Right ventricle myocardium superior (tissue), 1 donor: ENCODE data around the gene PHC2. TPM values are rescaled to one million over a fixed set of nuclear protein-coding genes. Genes with fewer than 3 reads are reported as not detected.

Experiments used
- ATAC-seq: fragments of 200-7000 bp; cut with Tn5 transposase; one replicate; pipeline ENCODE4 v1.9.1; 2020; ENCODE audit warnings: mild to moderate bottlenecking; ENCODE audit not compliant: poor library complexity
- DNase-seq: peaks from one replicate; pipeline ENCODE4 v3.0.0-alpha.2; 2020
- intact Hi-C: fragments of 100-400 bp; cut with DNase I; formaldehyde crosslinking; loops from one replicate; pipeline ENCODE4 v1.11.2; 2022
- total RNA-seq: library from RNA; stranded (reverse); fragmentation: NEBNext Ultra II Directional; extraction: Animal tissue kit (Norgen Biotek cat#: 25700); gene quantifications from one replicate; pipeline ENCODE4 v1.2.1, GENCODE V29; 2021
- donor health status: DM: no; HTN: yes; CAD: no; lungs with severe emphysema.

Gene PHC2
- total RNA-seq, 1 donor from 2014 or later: 105 TPM

GRCh38 chr1:33379631-33380354 is 51.1 kb downstream of the PHC2 start:
- peak; percentile 30 for ATAC-seq
- DNase-seq: no peak
- intact Hi-C loops: no loop called here

- peak; percentile 36 for ATAC-seq
- no peak for DNase-seq
- intact Hi-C loops: no loop called here
Measured at GRCh38 chr1:33378976-33379375, 51.9 kb downstream of the PHC2 start.

- DNase-seq (no peak), ATAC-seq (peak; percentile 56)
- intact Hi-C loops: no loop called here
Measured at GRCh38 chr1:33378524-33378923, 52.4 kb downstream of the PHC2 start.

GRCh38 chr1:33377756-33378155 is 53.1 kb downstream of the PHC2 start:
- intact Hi-C loops: no loop called here
- DNase-seq: no peak
- ATAC-seq: no peak

GRCh38 chr1:33377013-33377412 is 53.9 kb downstream of the PHC2 start:
- intact Hi-C loops: no loop called here
- no peak for DNase-seq

GRCh38 chr1:33375316-33375715 is 55.6 kb downstream of the PHC2 start:
- no peak for ATAC-seq
- DNase-seq: no peak
- intact Hi-C loops: no loop called here

More at GRCh38 chr1:33377013-33377412, 53.9 kb downstream of the PHC2 start:
- ATAC-seq: no peak

GRCh38 chr1:33374336-33375105 is 56.4 kb downstream of the PHC2 start:
- intact Hi-C loops: no loop called here
- no peak for ATAC-seq
- no peak for DNase-seq

GRCh38 chr1:33373606-33374005 is 57.3 kb downstream of the PHC2 start:
- ATAC-seq (no peak), DNase-seq (no peak)
- intact Hi-C loops: no loop called here

GRCh38 chr1:33372677-33373076 is 58.2 kb downstream of the PHC2 start:
- DNase-seq: no peak
- ATAC-seq: no peak
- intact Hi-C loops: no loop called here

- ATAC-seq: no peak
- intact Hi-C loops: no loop called here
- no peak for DNase-seq
Measured at GRCh38 chr1:33372162-33372561, 58.7 kb downstream of the PHC2 start.

- no peak for DNase-seq
- no peak for ATAC-seq
- intact Hi-C loops: no loop called here
Measured at GRCh38 chr1:33371334-33371733, 59.6 kb downstream of the PHC2 start.

- no peak for ATAC-seq
- no peak for DNase-seq
- intact Hi-C loops: no loop called here
Measured at GRCh38 chr1:33370827-33371226, 60.1 kb downstream of the PHC2 start.

GRCh38 chr1:33370301-33370700 is 60.6 kb downstream of the PHC2 start:
- DNase-seq (peak; percentile 68), ATAC-seq (peak; percentile 34)
- intact Hi-C loops: no loop called here

- intact Hi-C loops: loop anchor here (5.0 kb wide), 1 partner anchor 152 kb away; no protein-coding TSS in a partner anchor
- ATAC-seq: no peak
- DNase-seq: no peak
Measured at GRCh38 chr1:33369764-33370163, 61.1 kb downstream of the PHC2 start.

- ATAC-seq (no peak), DNase-seq (no peak)
- intact Hi-C loops: loop anchor here (5.0 kb wide), 1 partner anchor 152 kb away; no protein-coding TSS in a partner anchor
Measured at GRCh38 chr1:33369081-33369480, 61.8 kb downstream of the PHC2 start.

GRCh38 chr1:33368431-33368830 is 62.5 kb downstream of the PHC2 start:
- intact Hi-C loops: loop anchor here (5.0 kb wide), 1 partner anchor 151 kb away; no protein-coding TSS in a partner anchor
- ATAC-seq: no peak
- DNase-seq: no peak

- peak; percentile 92 for DNase-seq
- intact Hi-C loops: loop anchor here (2.0 to 5.0 kb wide), 2 partner anchors 73 to 150 kb away; no protein-coding TSS in a partner anchor
- peak; percentile 77 for ATAC-seq
Measured at GRCh38 chr1:33367485-33368405, 63.1 kb downstream of the PHC2 start.

GRCh38 chr1:33366762-33367484 is 64.0 kb downstream of the PHC2 start:
- intact Hi-C loops: loop anchor here (2.0 to 5.0 kb wide), 2 partner anchors 72 to 150 kb away; no protein-coding TSS in a partner anchor
- DNase-seq (no peak), ATAC-seq (peak; percentile 31)
